Measurements from ENCODE around the gene CRACDL. TPM values are rescaled to one million over a fixed set of nuclear protein-coding genes. Genes with fewer than 3 reads are reported as not detected.
A peak's percentile ranks its signal among the peaks of the same experiment; 100 is the strongest.

CRACDL gene
- total and polyA plus RNA-seq, 4 experiments from 2014 or later: 0.25 to 1.3 (median 1.2) TPM

DNA sequence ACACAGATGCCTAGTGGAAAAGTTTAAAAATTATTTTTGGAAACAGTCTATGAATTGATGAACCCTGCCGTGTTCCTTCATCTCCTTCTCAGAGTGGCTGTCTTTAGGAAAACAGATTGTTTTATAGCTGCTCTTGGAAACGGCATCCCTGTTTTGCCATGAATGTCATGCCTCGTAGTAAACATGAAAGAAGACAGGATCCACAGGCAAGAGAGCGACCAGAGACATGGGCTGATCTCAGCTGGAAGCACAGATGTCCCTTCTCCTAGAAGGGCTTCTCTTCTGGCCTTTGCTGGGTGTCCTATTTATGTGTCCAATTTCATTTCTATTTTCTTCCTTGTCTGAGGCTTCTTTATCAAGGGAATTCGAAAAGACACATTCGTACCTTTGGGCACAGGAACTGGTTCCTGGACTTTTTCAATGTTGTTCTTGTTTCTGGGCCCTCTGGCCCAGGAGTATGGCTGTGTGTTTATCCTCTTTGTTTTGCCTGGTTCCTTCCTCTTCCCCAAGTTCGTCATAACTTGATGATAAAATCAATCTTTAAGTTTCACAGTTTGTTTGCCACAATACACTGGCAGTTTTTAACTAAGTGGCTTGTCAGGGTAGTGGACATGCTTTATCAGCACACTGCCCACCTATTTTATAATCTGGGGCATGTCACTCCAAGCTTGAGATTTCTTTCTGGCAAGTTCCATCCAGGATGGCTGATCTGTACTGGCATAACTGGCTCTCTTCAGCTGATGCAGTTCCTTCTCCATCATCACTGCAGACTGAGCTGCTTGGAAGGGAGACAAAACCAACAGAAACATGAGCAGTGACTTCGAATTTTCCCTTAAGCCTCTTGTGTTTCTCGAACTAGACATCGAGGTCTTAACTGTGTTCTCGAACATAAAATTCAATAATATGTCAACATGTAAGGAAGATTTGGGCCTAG is 141.9 kb downstream of the CRACDL start:
- ChIA-PET POLR2A (ENCODE audit: partially characterized antibody) (interaction anchor here (0.8 to 1.0 kb wide), 2 partner anchors 28 to 64 kb away, joined by 3 read pairs; no protein-coding TSS in a partner anchor), CTCF (ENCODE audit: partially characterized antibody) (interaction anchor here (0.7 kb wide), 1 partner anchor 16 kb away, joined by 3 read pairs; no protein-coding TSS in a partner anchor)
- H3K36me3 Mint-ChIP-seq: no peaks in the 10 kb centered on the region
- no peaks in the 10 kb centered on the region for H3K36me3 ChIP-seq (ENCODE audit: insufficient read depth, low read length)
- H3K9me3 ChIP-seq (ENCODE audit: control insufficient read depth in 1 of 2, low read length in 2 of 2): no peaks in the 10 kb centered on the region
- intact Hi-C loops (cut with micrococcal nuclease): no loop called here
- H3K27ac ChIP-seq (ENCODE audit: low read depth, low read length): no peak overlapping the region
- peaks cover 0 to 2% (median 0%) of the 10 kb centered on the region in 8 donors for H3K9me3 Mint-ChIP-seq
- H3K4me1 ChIP-seq (ENCODE audit: insufficient read depth, low read length): no peaks in the 10 kb centered on the region
- H3K4me3 ChIP-seq (ENCODE audit: low read length in 2 of 2): no peak overlapping the region
- no peak overlapping the region for H3K4me3 Mint-ChIP-seq
- no peaks in the 10 kb centered on the region for H3K27me3 Mint-ChIP-seq
- no peaks in the 10 kb centered on the region for H3K27me3 ChIP-seq (ENCODE audit: insufficient read depth, low read length)
- DNase-seq: no peak
- no peak overlapping the region for H3K27ac Mint-ChIP-seq
- peaks cover 0 to 5% (median 1%) of the 10 kb centered on the region in 4 donors for H3K4me1 Mint-ChIP-seq

DNA sequence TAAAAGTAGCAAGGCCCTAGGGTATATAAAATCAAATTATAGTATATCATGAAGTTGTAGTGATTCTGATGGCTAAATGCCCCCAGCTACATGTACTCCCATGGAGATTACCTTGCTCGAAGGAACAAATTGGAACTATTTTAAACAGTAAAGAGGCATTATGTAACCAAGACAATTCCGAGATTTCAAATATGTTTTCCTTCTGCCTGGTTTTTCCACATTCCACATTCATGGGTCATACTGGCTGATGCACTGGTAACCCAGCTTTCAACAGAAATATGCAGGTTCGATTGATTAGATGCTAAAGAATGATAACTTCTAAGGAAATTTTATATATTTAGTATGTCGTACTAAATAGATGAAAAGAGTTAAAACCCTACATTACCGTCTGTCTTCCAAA is 142.8 kb downstream of the CRACDL start:
- Mint-ChIP-seq H3K4me3 (no peak overlapping the region), H3K36me3 (no peaks in the 10 kb centered on the region), H3K4me1 (peaks cover 0 to 5% (median 1%) of the 10 kb centered on the region in 4 donors), H3K9me3 (peaks cover 0 to 2% (median 0%) of the 10 kb centered on the region in 8 donors), H3K27me3 (no peaks in the 10 kb centered on the region), H3K27ac (no peak overlapping the region)
- no peak for DNase-seq
- ChIA-PET CTCF (ENCODE audit: partially characterized antibody) (no interaction called here), POLR2A (ENCODE audit: partially characterized antibody) (no interaction called here)
- Histone ChIP-seq H3K27ac (ENCODE audit: low read depth, low read length) (no peak overlapping the region), H3K27me3 (ENCODE audit: insufficient read depth, low read length) (no peaks in the 10 kb centered on the region), H3K4me1 (ENCODE audit: insufficient read depth, low read length) (no peaks in the 10 kb centered on the region), H3K36me3 (ENCODE audit: insufficient read depth, low read length) (no peaks in the 10 kb centered on the region), H3K9me3 (ENCODE audit: control insufficient read depth in 1 of 2, low read length in 2 of 2) (no peaks in the 10 kb centered on the region), H3K4me3 (ENCODE audit: low read length in 2 of 2) (no peak overlapping the region)
- intact Hi-C loops (cut with micrococcal nuclease): no loop called here

DNA sequence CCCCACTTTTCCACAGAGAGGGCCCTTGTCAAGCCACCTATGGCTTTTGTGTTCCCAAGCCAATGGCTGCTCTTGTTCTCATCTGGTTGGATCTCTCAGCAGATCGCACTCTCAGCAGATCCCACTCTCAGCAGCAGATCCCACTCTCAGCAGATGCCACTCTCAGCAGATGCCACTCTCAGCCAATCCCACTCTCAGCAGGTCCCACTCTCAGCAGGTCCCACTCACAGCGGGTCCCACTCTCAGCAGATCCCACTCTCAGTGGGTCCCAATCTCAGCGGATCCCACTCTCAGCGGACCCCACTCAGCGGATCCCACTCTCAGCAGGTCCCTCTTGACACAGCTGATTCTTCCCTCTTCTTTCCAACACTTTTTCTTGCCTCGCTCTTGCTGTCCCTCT is 145.8 kb downstream of the CRACDL start:
- POLR2A ChIA-PET (ENCODE audit: partially characterized antibody): interaction anchor here (1.0 to 1.6 kb wide), 2 partner anchors 19 to 63 kb away, joined by 3 to 5 read pairs; no protein-coding TSS in a partner anchor
- peak overlapping the region in 1 of 7 donors; percentile 14 for H3K27ac Mint-ChIP-seq
- intact Hi-C loops (cut with micrococcal nuclease): no loop called here

DNA sequence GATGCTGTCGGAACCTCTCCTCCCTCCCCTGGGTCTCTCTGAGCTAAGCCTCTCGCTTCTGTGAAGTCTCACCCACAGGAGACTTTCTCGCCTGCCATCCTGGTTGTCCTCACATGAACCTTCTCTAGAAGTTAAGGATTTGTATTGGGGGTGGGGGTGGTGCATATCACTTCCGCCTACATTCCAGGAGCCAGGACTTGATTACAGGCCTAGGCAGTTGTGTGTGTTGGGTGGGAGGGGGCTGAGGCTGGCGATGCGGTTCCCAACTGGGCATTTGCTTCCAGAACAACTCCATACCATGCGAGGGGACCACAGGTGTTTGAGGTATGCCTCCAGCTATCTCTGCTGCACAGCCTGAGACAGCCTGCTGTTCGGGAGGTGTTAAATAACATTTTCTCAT is 148.3 kb downstream of the CRACDL start:
- Histone ChIP-seq H3K9me3 (ENCODE audit: control insufficient read depth in 1 of 2, low read length in 2 of 2) (no peaks in the 10 kb centered on the region), H3K4me3 (ENCODE audit: low read length in 2 of 2) (no peak overlapping the region), H3K27ac (ENCODE audit: low read depth, low read length) (no peak overlapping the region), H3K27me3 (ENCODE audit: insufficient read depth, low read length) (no peaks in the 10 kb centered on the region), H3K36me3 (ENCODE audit: insufficient read depth, low read length) (no peaks in the 10 kb centered on the region), H3K4me1 (ENCODE audit: insufficient read depth, low read length) (no peaks in the 10 kb centered on the region)
- peak overlapping the region in 3 of 7 donors; percentile 22 to 66 (median 52) for H3K27ac Mint-ChIP-seq
- H3K4me1 Mint-ChIP-seq: peaks cover 0 to 7% (median 1%) of the 10 kb centered on the region in 4 donors
- H3K27me3 Mint-ChIP-seq: no peaks in the 10 kb centered on the region
- H3K36me3 Mint-ChIP-seq: no peaks in the 10 kb centered on the region
- DNase-seq: no peak
- H3K4me3 Mint-ChIP-seq: no peak overlapping the region
- intact Hi-C loops (cut with micrococcal nuclease): no loop called here
- ChIA-PET CTCF (ENCODE audit: partially characterized antibody) (no interaction called here), POLR2A (ENCODE audit: partially characterized antibody) (interaction anchor here (1.3 kb wide), 1 partner anchor 16 kb away, joined by 6 read pairs; no protein-coding TSS in a partner anchor)
- H3K9me3 Mint-ChIP-seq: peaks cover 0 to 2% (median 0%) of the 10 kb centered on the region in 8 donors

More for the DNA sequence above, 145.8 kb downstream of the CRACDL start:
- no peak overlapping the region for H3K4me3 Mint-ChIP-seq
- H3K4me1 Mint-ChIP-seq: peaks cover 0 to 5% (median 1%) of the 10 kb centered on the region in 4 donors
- H3K27me3 ChIP-seq (ENCODE audit: insufficient read depth, low read length): no peaks in the 10 kb centered on the region
- no peaks in the 10 kb centered on the region for H3K9me3 ChIP-seq (ENCODE audit: control insufficient read depth in 1 of 2, low read length in 2 of 2)
- DNase-seq: no peak
- H3K4me1 ChIP-seq (ENCODE audit: insufficient read depth, low read length): no peaks in the 10 kb centered on the region
- no peaks in the 10 kb centered on the region for H3K36me3 Mint-ChIP-seq
- H3K27me3 Mint-ChIP-seq: no peaks in the 10 kb centered on the region
- no peaks in the 10 kb centered on the region for H3K36me3 ChIP-seq (ENCODE audit: insufficient read depth, low read length)
- H3K4me3 ChIP-seq (ENCODE audit: low read length in 2 of 2): no peak overlapping the region
- peaks cover 0 to 2% (median 0%) of the 10 kb centered on the region in 8 donors for H3K9me3 Mint-ChIP-seq
- CTCF ChIA-PET (ENCODE audit: partially characterized antibody): interaction anchor here (1.8 kb wide), 1 partner anchor 141 kb away, joined by 5 read pairs; no protein-coding TSS in a partner anchor
- H3K27ac ChIP-seq (ENCODE audit: low read depth, low read length): no peak overlapping the region

DNA sequence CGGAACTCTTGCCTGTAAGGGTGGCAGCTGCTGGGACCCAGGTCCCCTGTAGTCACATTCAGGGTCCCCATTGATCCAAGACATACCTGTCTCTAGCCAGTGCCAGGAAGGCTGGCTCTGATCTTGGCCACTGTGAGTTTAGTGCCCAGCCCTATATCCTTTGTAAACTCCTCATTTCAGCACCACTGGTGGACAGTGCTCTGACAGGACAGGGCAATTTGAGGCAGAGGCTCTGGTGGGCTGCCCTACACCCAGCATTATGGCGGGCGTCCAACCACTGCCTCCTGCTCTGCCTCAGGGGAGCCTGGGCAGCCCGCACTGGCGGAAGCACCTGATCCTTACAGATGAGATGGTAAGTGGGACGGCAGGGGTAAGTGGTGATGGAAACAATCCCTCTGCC is 149.8 kb downstream of the CRACDL start:
- no peak overlapping the region for H3K4me3 ChIP-seq (ENCODE audit: low read length in 2 of 2)
- CTCF ChIA-PET (ENCODE audit: partially characterized antibody): interaction anchor here (1.0 kb wide), 1 partner anchor 14 kb away, joined by 3 read pairs; no protein-coding TSS in a partner anchor

DNA sequence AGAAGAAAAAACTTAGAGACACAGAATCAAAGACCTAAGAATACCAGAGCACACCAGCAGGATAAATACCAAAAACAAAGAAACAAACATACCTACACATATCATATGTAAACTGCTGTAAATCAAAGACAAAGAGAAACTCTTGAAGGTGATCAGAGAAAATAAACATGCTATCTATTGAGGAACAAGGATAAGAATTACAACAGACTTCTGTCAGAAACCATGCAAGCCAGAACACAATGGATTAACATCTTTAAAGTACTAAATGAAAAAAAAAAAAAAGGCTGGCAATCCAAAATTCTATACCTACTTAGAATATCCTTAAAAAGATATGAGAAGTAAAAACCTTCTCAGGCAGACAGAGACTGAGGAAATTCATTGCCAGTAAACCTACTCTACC is 153.5 kb downstream of the CRACDL start:
- ChIA-PET POLR2A (ENCODE audit: partially characterized antibody) (interaction anchor here (4.0 kb wide), 1 partner anchor 12 kb away, joined by 22 read pairs; no protein-coding TSS in a partner anchor), CTCF (ENCODE audit: partially characterized antibody) (no interaction called here)
- Histone ChIP-seq H3K4me3 (ENCODE audit: low read length in 2 of 2) (no peak overlapping the region), H3K36me3 (ENCODE audit: insufficient read depth, low read length) (no peaks in the 10 kb centered on the region), H3K27me3 (ENCODE audit: insufficient read depth, low read length) (no peaks in the 10 kb centered on the region), H3K9me3 (ENCODE audit: control insufficient read depth in 1 of 2, low read length in 2 of 2) (peaks cover 0 to 9% of the 10 kb centered on the region in 2 donors), H3K4me1 (ENCODE audit: insufficient read depth, low read length) (no peaks in the 10 kb centered on the region), H3K27ac (ENCODE audit: low read depth, low read length) (no peak overlapping the region)
- peaks cover 0 to 4% of the 10 kb centered on the region in 2 donors for H3K36me3 Mint-ChIP-seq
- H3K4me3 Mint-ChIP-seq: no peak overlapping the region
- H3K9me3 Mint-ChIP-seq: peaks cover 0 to 13% (median 10%) of the 10 kb centered on the region in 8 donors
- H3K27ac Mint-ChIP-seq: peak overlapping the region in 2 of 7 donors; percentile 5 to 16
- DNase-seq: no peak
- intact Hi-C loops (cut with micrococcal nuclease): no loop called here
- peaks cover 0 to 3% (median under 1%) of the 10 kb centered on the region in 4 donors for H3K4me1 Mint-ChIP-seq
- no peaks in the 10 kb centered on the region for H3K27me3 Mint-ChIP-seq

More for the DNA sequence above, 149.8 kb downstream of the CRACDL start:
- Histone ChIP-seq H3K27ac (ENCODE audit: low read depth, low read length) (no peak overlapping the region), H3K4me1 (ENCODE audit: insufficient read depth, low read length) (no peaks in the 10 kb centered on the region), H3K27me3 (ENCODE audit: insufficient read depth, low read length) (no peaks in the 10 kb centered on the region), H3K36me3 (ENCODE audit: insufficient read depth, low read length) (no peaks in the 10 kb centered on the region), H3K9me3 (ENCODE audit: control insufficient read depth in 1 of 2, low read length in 2 of 2) (peaks cover 0 to 7% of the 10 kb centered on the region in 2 donors)
- Mint-ChIP-seq H3K27ac (no peak overlapping the region), H3K4me1 (peaks cover 0 to 6% (median 1%) of the 10 kb centered on the region in 4 donors), H3K4me3 (no peak overlapping the region), H3K27me3 (no peaks in the 10 kb centered on the region), H3K36me3 (peaks cover 0 to 4% of the 10 kb centered on the region in 2 donors), H3K9me3 (peaks cover 0 to 13% (median 10%) of the 10 kb centered on the region in 8 donors)
- POLR2A ChIA-PET (ENCODE audit: partially characterized antibody): no interaction called here
- intact Hi-C loops (cut with micrococcal nuclease): no loop called here
- DNase-seq: no peak

DNA sequence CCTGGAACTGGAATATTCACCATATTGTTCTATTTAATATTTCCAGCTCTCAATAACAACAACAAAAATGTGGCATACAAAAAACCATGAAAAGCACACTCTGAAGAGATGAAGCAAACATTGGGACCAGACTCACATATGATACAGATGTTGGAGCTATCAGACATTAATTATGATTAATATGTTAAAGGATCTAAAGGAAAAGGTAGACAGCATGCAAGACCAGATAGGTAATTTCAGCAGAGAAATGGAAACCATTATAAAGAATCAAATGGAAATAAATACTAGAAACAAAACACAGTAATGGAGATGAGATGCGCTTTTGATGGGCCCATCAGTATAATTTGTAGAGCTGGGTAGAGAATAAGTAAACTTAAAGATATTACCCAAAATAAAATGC is 154.2 kb downstream of the CRACDL start:
- H3K36me3 ChIP-seq (ENCODE audit: insufficient read depth, low read length): no peaks in the 10 kb centered on the region
- H3K9me3 Mint-ChIP-seq: peaks cover 0 to 13% (median 10%) of the 10 kb centered on the region in 8 donors
- no peak overlapping the region for H3K27ac ChIP-seq (ENCODE audit: low read depth, low read length)
- intact Hi-C loops (cut with micrococcal nuclease): no loop called here
- no peaks in the 10 kb centered on the region for H3K27me3 ChIP-seq (ENCODE audit: insufficient read depth, low read length)
- ChIA-PET POLR2A (ENCODE audit: partially characterized antibody) (interaction anchor here (0.6 to 4.0 kb wide), 3 partner anchors 9 to 51 kb away, joined by 3 to 22 read pairs (median 3); no protein-coding TSS in a partner anchor), CTCF (ENCODE audit: partially characterized antibody) (interaction anchor here (1.6 kb wide), 1 partner anchor 10 kb away, joined by 4 read pairs; no protein-coding TSS in a partner anchor)
- no peak for DNase-seq
- H3K27me3 Mint-ChIP-seq: no peaks in the 10 kb centered on the region
- H3K4me1 Mint-ChIP-seq: peaks cover 0 to 8% (median 2%) of the 10 kb centered on the region in 4 donors
- no peak overlapping the region for H3K4me3 Mint-ChIP-seq
- peaks cover 0 to 4% of the 10 kb centered on the region in 2 donors for H3K36me3 Mint-ChIP-seq
- H3K27ac Mint-ChIP-seq: no peak overlapping the region
- H3K4me1 ChIP-seq (ENCODE audit: insufficient read depth, low read length): peaks cover 2% of the 10 kb centered on the region
- peaks cover 0 to 9% of the 10 kb centered on the region in 2 donors for H3K9me3 ChIP-seq (ENCODE audit: control insufficient read depth in 1 of 2, low read length in 2 of 2)
- H3K4me3 ChIP-seq (ENCODE audit: low read length in 2 of 2): no peak overlapping the region

Measured in CD4-positive, alpha-beta memory T cell (primary cell).